DMS79 (cell line): ENCODE measurements around the gene SLC39A5.

ENCODE experiments used
- DNase-seq: peaks from one replicate; lab custom pipeline; 2025; lab: John Stamatoyannopoulos, UW

Gene SLC39A5

GRCh38 chr12:56213878-56214277 is 16.0 kb upstream of the SLC39A5 start:
- no peak for DNase-seq

- no peak for DNase-seq
Observed at GRCh38 chr12:56216461-56216860, 13.4 kb upstream of the SLC39A5 start.

- no peak for DNase-seq
Observed at GRCh38 chr12:56219840-56220239, 10.0 kb upstream of the SLC39A5 start.

GRCh38 chr12:56220611-56221231 is 9.1 kb upstream of the SLC39A5 start:
- DNase-seq: no peak

GRCh38 chr12:56221232-56221756 is 8.6 kb upstream of the SLC39A5 start:
- no peak for DNase-seq

GRCh38 chr12:56221757-56222530 is 7.9 kb upstream of the SLC39A5 start, which contains the start of gene RNF41:
TSS of gene RNF41 (minus strand) at chr12:56221922. CDS start at chr12:56214047, 7,875 bp downstream.
- DNase-seq: peak; percentile 84

GRCh38 chr12:56222531-56222895 is 7.3 kb upstream of the SLC39A5 start:
- no peak for DNase-seq

- DNase-seq: no peak
Observed at GRCh38 chr12:56223571-56224101, 6.2 kb upstream of the SLC39A5 start.

GRCh38 chr12:56224102-56224701 is 5.6 kb upstream of the SLC39A5 start, which contains the start of gene NABP2:
TSS of gene NABP2 (plus strand) at chr12:56224342. CDS start at chr12:56224857, 515 bp downstream.
- DNase-seq: peak; percentile 84

GRCh38 chr12:56224954-56225353 is 4.9 kb upstream of the SLC39A5 start:
- no peak for DNase-seq

GRCh38 chr12:56229082-56229481 is 769 bp upstream of the SLC39A5 start:
- DNase-seq: no peak

GRCh38 chr12:56230432-56231183 is 757 bp downstream of the SLC39A5 start:
- no peak for DNase-seq

- DNase-seq: no peak
Observed at GRCh38 chr12:56231184-56231582, 1.3 kb downstream of the SLC39A5 start.

- no peak for DNase-seq
Observed at GRCh38 chr12:56234746-56235436, 5.0 kb downstream of the SLC39A5 start.

- DNase-seq: no peak
Observed at GRCh38 chr12:56236091-56236490, 6.2 kb downstream of the SLC39A5 start.

- no peak for DNase-seq
Observed at GRCh38 chr12:56236985-56237384, 7.1 kb downstream of the SLC39A5 start.

- no peak for DNase-seq
Observed at GRCh38 chr12:56237552-56237951, 7.7 kb downstream of the SLC39A5 start.

GRCh38 chr12:56241424-56242303 is 11.8 kb downstream of the SLC39A5 start:
- DNase-seq: no peak

- DNase-seq: no peak
Observed at GRCh38 chr12:56242986-56243385, 13.1 kb downstream of the SLC39A5 start.

GRCh38 chr12:56243731-56244181 is 13.9 kb downstream of the SLC39A5 start:
- no peak for DNase-seq
